HEK293 (cell line): ENCODE measurements around the gene CNPY1.
A peak's percentile ranks its signal among the peaks of the same experiment; 100 is the strongest.

Experiments
- CTCF ChIA-PET: fragments of 350-600 bp; formaldehyde crosslinking; extraction: SDS; loops from one replicate; lab custom pipeline; 2021; ENCODE audit warnings: antibody characterized with exemption; lab: Yijun Ruan, JAX
- POLR2A ChIA-PET: fragments of 300-600 bp; formaldehyde crosslinking; extraction: SDS; loops from one replicate; lab custom pipeline; 2020; ENCODE audit warnings: antibody characterized with exemption, inconsistent platforms; lab: Yijun Ruan, JAX
- H3K27ac ChIP-seq: fragments of 200-500 bp; sonication (Bioruptor generic); 2 replicates; pipeline ENCODE4 v1.5.1; 2014; ENCODE audit warnings: low read depth, low read length, control low read depth, inconsistent platforms; ENCODE audit errors: extremely low read depth
- H3K36me3 ChIP-seq, 2 experiments: fragments of 200-500 bp in 1 of 2; sonication (Bioruptor generic) in 1 of 2; 1 replicate in 1 of 2; 2 replicates in 1 of 2; pipeline ENCODE4 v1.5.1; 2014 to 2017; ENCODE audit warnings: inconsistent platforms in 2 of 2, low read length in 2 of 2; ENCODE audit not compliant: control insufficient read depth in 2 of 2, insufficient read depth in 1 of 2
- H3K4me1 ChIP-seq: fragments of 200-500 bp; sonication (Bioruptor generic); 2 replicates; pipeline ENCODE4 v1.5.1; 2014; ENCODE audit warnings: mild to moderate bottlenecking, low read length, inconsistent platforms; ENCODE audit not compliant: control insufficient read depth, insufficient read depth
- H3K4me3 ChIP-seq: 2 replicates; pipeline ENCODE4 v1.5.1; 2011; ENCODE audit warnings: low read depth, mild to moderate bottlenecking, control low read depth, low read length, moderate library complexity
- H3K9me3 ChIP-seq: fragments of 200-500 bp; sonication (Bioruptor generic); 2 replicates; pipeline ENCODE4 v1.5.1; 2014; ENCODE audit warnings: low read depth, low read length, inconsistent platforms; ENCODE audit not compliant: control insufficient read depth, insufficient read depth
- EGR2 ChIP-seq: fragments of 450-650 bp; formaldehyde crosslinking; IDR thresholded peaks from 2 replicates; pipeline ENCODE4 v1.5.1; 2016; ENCODE audit warnings: low read depth, missing biosample characterization, missing genetic modification characterization
- KLF16 ChIP-seq: fragments of 450-650 bp; formaldehyde crosslinking; IDR thresholded peaks from 2 replicates; pipeline ENCODE4 v1.5.1; 2017; ENCODE audit warnings: missing biosample characterization, missing genetic modification characterization
- SCRT2 ChIP-seq: fragments of 450-650 bp; formaldehyde crosslinking; IDR thresholded peaks from 2 replicates; pipeline ENCODE4 v1.5.1; 2016; ENCODE audit warnings: missing biosample characterization, missing genetic modification characterization
- SETDB1 ChIP-seq: IDR thresholded peaks from one replicate; pipeline ENCODE4 v1.6.1; 2017; ENCODE audit warnings: mild to moderate bottlenecking, low read length, moderate library complexity, mixed read lengths; ENCODE audit not compliant: insufficient read length
- SP7 ChIP-seq: fragments of 450-650 bp; formaldehyde crosslinking; IDR thresholded peaks from 2 replicates; pipeline ENCODE4 v1.5.1; 2016; ENCODE audit warnings: missing biosample characterization, missing genetic modification characterization
- ZBTB10 ChIP-seq: fragments of 450-650 bp; formaldehyde crosslinking; IDR thresholded peaks from 2 replicates; pipeline ENCODE4 v1.5.1; 2016; ENCODE audit warnings: missing biosample characterization, missing genetic modification characterization
- ZBTB17 ChIP-seq: fragments of 450-650 bp; formaldehyde crosslinking; IDR thresholded peaks from 2 replicates; pipeline ENCODE4 v1.5.1; 2016; ENCODE audit warnings: missing biosample characterization, missing genetic modification characterization
- ZNF302 ChIP-seq: fragments of 450-650 bp; formaldehyde crosslinking; IDR thresholded peaks from 2 replicates; pipeline ENCODE4 v1.5.1; 2016; ENCODE audit warnings: missing biosample characterization, missing genetic modification characterization, low read depth
- ZNF473 ChIP-seq: fragments of 450-650 bp; formaldehyde crosslinking; IDR thresholded peaks from 2 replicates; pipeline ENCODE4 v1.5.1; 2017; ENCODE audit warnings: missing biosample characterization, missing genetic modification characterization
- ZNF596 ChIP-seq: fragments of 450-650 bp; IDR thresholded peaks from 2 replicates; pipeline ENCODE4 v1.5.0; 2018; ENCODE audit warnings: missing biosample characterization, mild to moderate bottlenecking, missing genetic modification characterization, moderate library complexity
- ZNF621 ChIP-seq: fragments of 450-650 bp; formaldehyde crosslinking; IDR thresholded peaks from 2 replicates; pipeline ENCODE4 v1.5.1; 2017; ENCODE audit warnings: missing biosample characterization, missing genetic modification characterization
- ZNF701 ChIP-seq: fragments of 450-650 bp; formaldehyde crosslinking; IDR thresholded peaks from 2 replicates; pipeline ENCODE4 v1.5.1; 2016; ENCODE audit warnings: missing biosample characterization, missing genetic modification characterization
- ZNF747 ChIP-seq: fragments of 450-650 bp; formaldehyde crosslinking; IDR thresholded peaks from 2 replicates; pipeline ENCODE4 v1.5.1; 2016; ENCODE audit warnings: missing biosample characterization, missing genetic modification characterization
- ZNF76 ChIP-seq: fragments of 450-650 bp; formaldehyde crosslinking; IDR thresholded peaks from 2 replicates; pipeline ENCODE4; 2016; ENCODE audit warnings: low read depth, missing biosample characterization, missing genetic modification characterization, borderline replicate concordance
- ZSCAN16 ChIP-seq: fragments of 450-650 bp; formaldehyde crosslinking; IDR thresholded peaks from 2 replicates; pipeline ENCODE4 v1.5.1; 2016; ENCODE audit warnings: missing biosample characterization, missing genetic modification characterization
- ZSCAN23 ChIP-seq: fragments of 450-650 bp; formaldehyde crosslinking; IDR thresholded peaks from 2 replicates; pipeline ENCODE4 v1.5.1; 2016; ENCODE audit warnings: missing biosample characterization, missing genetic modification characterization

The CNPY1 gene

DNA sequence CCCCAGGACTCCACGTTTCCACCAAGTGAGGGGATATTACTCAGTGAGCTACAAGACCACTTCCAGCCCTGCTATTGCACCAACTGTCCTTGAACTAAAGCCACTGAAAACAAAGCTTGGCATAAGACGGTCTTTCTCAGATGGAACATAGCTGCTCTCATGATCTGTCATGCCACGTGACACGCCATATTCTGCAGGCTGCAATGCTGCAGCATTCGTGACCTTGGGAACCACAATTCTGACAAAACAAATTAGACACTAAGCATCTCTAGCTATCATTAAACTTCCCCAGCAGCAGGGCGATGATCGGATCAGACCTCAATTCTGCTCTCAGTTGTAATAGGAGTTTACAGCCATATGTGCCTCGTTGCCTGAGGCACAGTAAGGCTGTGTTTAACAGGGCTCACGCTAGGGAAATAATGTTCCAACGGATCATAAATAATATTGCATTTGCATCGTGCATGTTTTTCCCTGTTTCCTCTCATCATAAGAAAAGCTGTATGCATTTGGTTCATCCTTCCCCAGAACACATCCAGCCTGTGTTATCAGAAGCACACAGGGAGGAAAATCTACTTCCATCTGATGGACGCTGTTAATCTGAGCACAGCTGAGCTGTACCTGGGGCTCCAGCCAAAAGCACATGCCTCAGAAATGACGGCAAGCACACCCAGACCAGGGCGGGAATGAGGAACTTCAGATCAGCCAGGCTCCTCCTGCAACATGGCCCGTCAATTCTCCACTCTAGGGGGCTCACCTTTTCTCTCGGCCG lies 38.6 kb upstream of the CNPY1 start:
- ChIA-PET POLR2A (no interaction called here), CTCF (interaction anchor here (0.6 to 3.2 kb wide), 5 partner anchors 9 to 93 kb away, joined by 3 to 32 read pairs (median 3); no protein-coding TSS in a partner anchor)
- Histone ChIP-seq H3K9me3 (no peaks in the 10 kb centered on the region), H3K4me1 (no peaks in the 10 kb centered on the region), H3K27ac (no peak overlapping the region), H3K4me3 (no peak overlapping the region), H3K36me3 (no peaks in the 10 kb centered on the region)
- TF ChIP-seq ZNF701 (tag by site-specific recombination) (no peak), ZBTB17 (tag by site-specific recombination) (peak; percentile 36; the same call in 1 of the 2 replicates)

DNA sequence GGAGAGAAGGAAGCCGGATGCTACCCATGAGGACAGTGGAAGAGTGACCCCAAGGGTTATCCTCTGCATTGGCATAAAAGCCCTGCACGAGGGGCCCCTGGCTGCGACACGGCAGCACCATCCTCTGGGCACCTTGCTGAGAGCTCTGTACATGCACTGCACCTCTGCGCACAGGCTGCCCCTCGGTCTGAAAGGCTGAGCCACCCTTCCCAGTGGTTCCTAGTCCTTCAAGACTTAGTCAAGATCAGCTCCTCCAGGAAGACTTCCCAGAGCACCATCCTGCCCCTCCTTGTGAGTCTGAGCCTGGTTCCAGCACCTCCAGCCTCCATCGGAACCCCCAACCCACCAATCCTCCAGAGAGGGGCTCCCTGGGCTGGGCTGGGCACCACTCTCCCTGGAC lies 37.9 kb upstream of the CNPY1 start:
- no peak overlapping the region for H3K27ac ChIP-seq

GRCh38 chr7:155583636-155584035 lies 37.3 kb upstream of the CNPY1 start:
- no peak overlapping the region for H3K4me3 ChIP-seq
- POLR2A ChIA-PET = no interaction called here
- CTCF ChIA-PET = interaction anchor here (1.3 to 1.7 kb wide), 2 partner anchors 10 to 15 kb away, joined by 3 to 15 read pairs; no protein-coding TSS in a partner anchor
- H3K4me1 ChIP-seq = no peaks in the 10 kb centered on the region
- TF ChIP-seq ZNF596 = no peak
- TF ChIP-seq SCRT2 (tag by site-specific recombination) = no peak
- no peak for TF ChIP-seq ZNF701 (tag by site-specific recombination)
- no peak for TF ChIP-seq ZNF302
- TF ChIP-seq ZNF473 = no peak
- TF ChIP-seq EGR2 (tag by site-specific recombination) = no peak
- TF ChIP-seq SETDB1 = no peak
- TF ChIP-seq ZBTB10 (tag by site-specific recombination) = no peak
- TF ChIP-seq KLF16 = no peak
- no peak overlapping the region for H3K27ac ChIP-seq
- H3K9me3 ChIP-seq = no peaks in the 10 kb centered on the region
- no peaks in the 10 kb centered on the region for H3K36me3 ChIP-seq

More for the DNA sequence above, 37.9 kb upstream of the CNPY1 start:
- H3K36me3 ChIP-seq = no peaks in the 10 kb centered on the region
- CTCF ChIA-PET = interaction anchor here (1.3 to 1.7 kb wide), 2 partner anchors 9 to 14 kb away, joined by 3 to 15 read pairs; no protein-coding TSS in a partner anchor
- H3K9me3 ChIP-seq = no peaks in the 10 kb centered on the region
- H3K4me1 ChIP-seq = no peaks in the 10 kb centered on the region
- POLR2A ChIA-PET = no interaction called here
- H3K4me3 ChIP-seq = no peak overlapping the region
- TF ChIP-seq ZSCAN16 (tag by site-specific recombination) = no peak
- no peak for TF ChIP-seq ZNF621
- no peak for TF ChIP-seq ZSCAN23

DNA sequence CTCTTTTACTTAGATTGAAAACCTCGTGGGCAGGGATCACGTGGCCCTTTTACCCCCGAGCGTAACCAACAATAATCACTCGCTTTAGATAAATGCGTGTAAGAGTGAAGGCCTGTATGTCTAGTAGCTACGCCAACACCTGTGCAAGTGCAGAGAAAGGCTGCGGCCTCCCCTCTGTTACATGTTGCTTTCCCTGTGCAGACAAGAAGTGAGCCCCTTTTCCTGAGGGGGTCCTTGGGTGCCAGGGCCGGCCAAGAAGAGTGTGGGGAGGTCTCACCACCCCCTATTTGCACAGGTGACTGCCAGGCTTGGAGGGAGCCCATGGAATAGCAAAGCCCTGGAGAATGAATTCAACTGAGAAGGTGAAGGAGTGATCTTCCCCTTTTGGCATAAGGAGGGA lies 35.6 kb upstream of the CNPY1 start:
- Histone ChIP-seq H3K9me3 (no peaks in the 10 kb centered on the region), H3K4me3 (no peak overlapping the region), H3K27ac (no peak overlapping the region), H3K36me3 (no peaks in the 10 kb centered on the region)
- POLR2A ChIA-PET = no interaction called here
- TF ChIP-seq SP7 (tag by site-specific recombination) (no peak), ZNF76 (tag by site-specific recombination) (no peak), KLF16 (no peak), ZNF747 (no peak)
- TF ChIP-seq, all 188 proteins: peak for 0
- CTCF ChIA-PET = no interaction called here
- H3K4me1 ChIP-seq = no peaks in the 10 kb centered on the region
